IMR-90 (cell line): ENCODE results near the gene GATA6. TPM values are rescaled to one million over a fixed set of nuclear protein-coding genes. Genes with fewer than 3 reads are reported as not detected.

Source experiments
- ATAC-seq: fragments of 200-7000 bp; cut with Tn5 transposase; 2 replicates; pipeline ENCODE4 v1.9.1; 2020; ENCODE audit warnings: low read depth, mild to moderate bottlenecking, moderate library complexity
- BruUV-seq: library from RNA; stranded (reverse); fragments of 400-500 nt; replicated peaks from 2 replicates; lab custom pipeline; 2021; lab: Mats Ljungman, UMichigan
- CTCF ChIA-PET: fragments of 300-600 bp; formaldehyde crosslinking; extraction: SDS; loops from one replicate; lab custom pipeline; 2021; ENCODE audit warnings: antibody characterized with exemption; lab: Yijun Ruan, JAX
- POLR2A ChIA-PET: fragments of 300-600 bp; sonication (Branson Sonifier 250); formaldehyde crosslinking; loops from one replicate; lab custom pipeline; 2022; ENCODE audit warnings: antibody characterized with exemption; ENCODE audit not compliant: unreplicated experiment; lab: Charles Lee
- DNase-seq: peaks from one replicate; pipeline ENCODE4 v3.0.0; 2013
- H2AFZ ChIP-seq: replicated peaks from 2 replicates; pipeline ENCODE3; 2013; ENCODE audit warnings: low read length, mild to moderate bottlenecking; ENCODE audit not compliant: poor library complexity
- H2AK5ac ChIP-seq: 2 replicates; pipeline ENCODE4 v1.6.1; 2013; ENCODE audit warnings: low read depth, low read length, inconsistent platforms
- H2AK9ac ChIP-seq: replicated peaks from 2 replicates; pipeline ENCODE3; 2013; ENCODE audit warnings: mild to moderate bottlenecking, low read depth, low read length, moderate library complexity; ENCODE audit not compliant: poor library complexity
- H2BK120ac ChIP-seq: 2 replicates; pipeline ENCODE4 v1.6.1; 2013; ENCODE audit warnings: low read depth, low read length, inconsistent platforms
- H2BK15ac ChIP-seq: 3 replicates; pipeline ENCODE4 v1.6.1; 2013; ENCODE audit warnings: low read depth, low read length, inconsistent platforms
- H2BK20ac ChIP-seq: 2 replicates; pipeline ENCODE4 v1.6.1; 2013; ENCODE audit warnings: low read depth, mild to moderate bottlenecking, inconsistent platforms, low read length, moderate library complexity
- H2BK5ac ChIP-seq: 2 replicates; pipeline ENCODE4 v1.6.1; 2013; ENCODE audit warnings: mild to moderate bottlenecking, low read depth, low read length, inconsistent platforms; ENCODE audit not compliant: poor library complexity, severe bottlenecking
- H3K14ac ChIP-seq: replicated peaks from 2 replicates; pipeline ENCODE4 v1.6.1; 2013; ENCODE audit warnings: low read depth, low read length, inconsistent platforms
- H3K18ac ChIP-seq: 2 replicates; pipeline ENCODE4 v1.6.1; 2013; ENCODE audit warnings: low read depth, low read length, control low read depth
- H3K23ac ChIP-seq: 2 replicates; pipeline ENCODE4 v1.6.1; 2013; ENCODE audit warnings: low read depth, low read length, inconsistent platforms
- H3K27ac ChIP-seq: 2 replicates; pipeline ENCODE4 v1.5.1; 2013; ENCODE audit warnings: mild to moderate bottlenecking, control low read depth, low read length; ENCODE audit not compliant: insufficient read depth
- H3K27me3 ChIP-seq: 2 replicates; pipeline ENCODE4 v1.6.1; 2013; ENCODE audit warnings: low read length; ENCODE audit not compliant: control insufficient read depth, insufficient read depth
- H3K36me3 ChIP-seq: 2 replicates; pipeline ENCODE4 v1.6.1; 2013; ENCODE audit warnings: low read length, mixed read lengths; ENCODE audit not compliant: control insufficient read depth, insufficient read depth
- H3K4ac ChIP-seq: 2 replicates; pipeline ENCODE4 v1.6.1; 2013; ENCODE audit warnings: low read depth, low read length, inconsistent platforms
- H3K4me1 ChIP-seq: 2 replicates; pipeline ENCODE4 v1.6.1; 2013; ENCODE audit warnings: low read length, mixed read lengths; ENCODE audit not compliant: control insufficient read depth, insufficient read depth
- H3K4me2 ChIP-seq: 2 replicates; pipeline ENCODE4 v1.6.1; 2013; ENCODE audit warnings: low read depth, mild to moderate bottlenecking, control low read depth, low read length, moderate library complexity
- H3K4me3 ChIP-seq: 2 replicates; pipeline ENCODE4 v1.5.1; 2013; ENCODE audit warnings: low read depth, mild to moderate bottlenecking, control low read depth, low read length, moderate library complexity; ENCODE audit not compliant: insufficient read depth
- H3K56ac ChIP-seq: 2 replicates; pipeline ENCODE4 v1.6.1; 2013; ENCODE audit warnings: low read length, inconsistent platforms; ENCODE audit not compliant: insufficient read depth; ENCODE audit errors: extremely low read depth
- H3K79me1 ChIP-seq, 2 experiments: 2 replicates each; pipeline ENCODE4 v1.6.1; 2013; ENCODE audit warnings: low read length in 2 of 2, inconsistent platforms in 1 of 2, low read depth in 1 of 2
- H3K9ac ChIP-seq: 2 replicates; pipeline ENCODE4 v1.6.1; 2013; ENCODE audit warnings: low read depth, low read length, control low read depth
- H3K9me1 ChIP-seq: 2 replicates; pipeline ENCODE4 v1.6.1; 2013; ENCODE audit warnings: low read length, inconsistent platforms; ENCODE audit not compliant: insufficient read depth
- H3K9me3 ChIP-seq: 2 replicates; pipeline ENCODE4 v1.6.1; 2013; ENCODE audit warnings: low read length; ENCODE audit not compliant: control insufficient read depth, insufficient read depth
- H4K20me1 ChIP-seq: 2 replicates; pipeline ENCODE4 v1.6.1; 2013; ENCODE audit warnings: low read length, inconsistent platforms; ENCODE audit not compliant: insufficient read depth
- H4K5ac ChIP-seq: 2 replicates; pipeline ENCODE4 v1.6.1; 2013; ENCODE audit warnings: mild to moderate bottlenecking, low read depth, low read length, control low read depth
- H4K8ac ChIP-seq, 2 experiments: 2 replicates each; pipeline ENCODE4 v1.6.1; 2013; ENCODE audit warnings: low read depth in 2 of 2, low read length in 2 of 2, control low read depth in 1 of 2, inconsistent platforms in 1 of 2
- H4K91ac ChIP-seq: 2 replicates; pipeline ENCODE4 v1.6.1; 2013; ENCODE audit warnings: low read depth, low read length, inconsistent platforms; ENCODE audit not compliant: insufficient read depth
- CHD1 ChIP-seq: IDR thresholded peaks from 2 replicates; pipeline ENCODE4 v1.6.1; 2012; ENCODE audit warnings: low read depth, low read length, improper control_type of control experiment
- MAFK ChIP-seq: IDR thresholded peaks from 2 replicates; pipeline ENCODE4 v1.6.1; 2012; ENCODE audit warnings: low read depth, low read length, improper control_type of control experiment
- MAZ ChIP-seq: IDR thresholded peaks from 2 replicates; pipeline ENCODE4 v1.6.1; 2012; ENCODE audit warnings: low read depth, mild to moderate bottlenecking, low read length, improper control_type of control experiment, moderate library complexity, borderline replicate concordance
- RAD21 ChIP-seq: IDR thresholded peaks from 2 replicates; pipeline ENCODE4 v1.6.1; 2012; ENCODE audit warnings: low read length, improper control_type of control experiment
- WGBS, 2 experiments: methylation state at CpG; one replicate each; pipeline versions ENCODE4 v1.1.5 to v1.1.7; 2013; ENCODE audit warnings: missing lambda C conversion rate in 2 of 2; ENCODE audit not compliant: insufficient read length in 1 of 2; ENCODE audit errors: extremely low coverage in 2 of 2; 5-methylcytosine and 5-hydroxymethylcytosine counted together
- dilution Hi-C: fragments of 300-500 bp; cut with HindIII; formaldehyde crosslinking; loops from one replicate; pipeline ENCODE4 v1.14.3; 2018; ENCODE audit warnings: low sequenced_read_pairs; ENCODE audit not compliant: unreplicated experiment
- in situ Hi-C: fragments of 300-500 bp; cut with MboI; formaldehyde crosslinking; loops from 3 replicates; pipeline ENCODE4 v1.14.3; 2019; ENCODE audit warnings: low sequenced_read_pairs, inconsistent platforms, mixed read lengths
- intact Hi-C: fragments of 100-400 bp; cut with micrococcal nuclease; formaldehyde crosslinking; loops from 2 replicates; pipeline ENCODE4 v1.10.0; 2022
- polyA plus RNA-seq, 3 experiments: library from polyadenylated mRNA; depleted of rRNA; stranded (reverse); fragments of >200 nt; gene quantifications; 2 replicates each; pipeline ENCODE4 v1.2.3, GENCODE V29; 2012; ENCODE audit warnings: low replicate concordance in 1 of 3
- total RNA-seq: library from RNA; depleted of rRNA; stranded (reverse); fragments of >200 nt; gene quantifications from 2 replicates; pipeline ENCODE4 v1.2.3, GENCODE V29; 2012

Gene GATA6
- total and polyA plus RNA-seq, 2 of the 4 experiments (the other 2 are of a cell fraction), result 2.5 to 4.0 TPM

DNA sequence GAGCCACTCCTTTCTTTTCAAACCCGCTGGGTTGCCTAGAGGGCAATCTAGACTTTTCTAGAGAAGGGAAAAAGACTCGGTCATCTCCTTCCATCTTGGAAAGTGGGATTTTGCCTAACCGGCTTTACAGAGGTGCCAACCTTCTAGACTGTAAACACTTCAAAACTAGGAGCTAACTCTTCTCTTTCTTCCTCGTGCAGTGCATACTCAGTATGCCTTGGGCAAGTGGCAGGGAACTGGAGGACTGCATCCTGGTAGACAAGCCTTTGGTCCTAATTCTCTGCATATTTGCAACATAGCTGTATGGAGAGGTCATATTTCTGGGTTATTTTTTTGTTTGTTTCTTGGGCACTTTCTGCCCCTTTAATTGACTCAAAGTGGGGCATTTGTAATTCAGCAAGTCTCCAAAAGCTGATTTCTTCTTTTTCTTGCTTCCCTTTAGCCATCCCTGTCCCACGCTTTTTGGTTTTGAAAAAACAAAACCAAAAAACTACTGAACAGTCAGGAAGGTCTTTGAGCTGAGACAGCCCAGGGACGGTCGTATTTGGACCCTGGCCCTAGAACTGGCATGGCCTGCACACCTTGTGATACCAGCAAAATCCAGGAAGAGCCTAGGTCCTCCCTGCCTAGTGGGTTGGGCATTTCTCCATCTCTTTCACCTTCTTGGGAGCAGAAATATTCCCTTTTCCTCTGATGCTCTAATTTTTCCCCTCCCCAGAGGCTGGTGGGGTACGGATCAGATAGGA, 5.8 kb upstream of the GATA6 start:
- dilution Hi-C loops, result no loop called here
- peaks cover 14% of the 10 kb centered on the region for H3K9me3 ChIP-seq
- H2BK120ac ChIP-seq, result no peak overlapping the region
- H3K36me3 ChIP-seq, result no peaks in the 10 kb centered on the region
- H4K20me1 ChIP-seq, result peaks cover 18% of the 10 kb centered on the region; the same call in 1 of the 2 replicates
- no peak overlapping the region for H3K56ac ChIP-seq
- no peak overlapping the region for H3K4me3 ChIP-seq
- intact Hi-C loops, result no loop called here
- H2BK20ac ChIP-seq, result no peak overlapping the region
- H2AK5ac ChIP-seq, result no peak overlapping the region
- no peak overlapping the region for H3K27ac ChIP-seq
- H3K9ac ChIP-seq, result no peak overlapping the region
- WGBS, 2 experiments, result no CpG with 5 or more reads among the region's 8 CpGs
- H3K14ac ChIP-seq, result no peak overlapping the region
- no peak for TF ChIP-seq MAZ
- TF ChIP-seq MAFK, result no peak
- TF ChIP-seq RAD21, result no peak
- no peak for TF ChIP-seq CHD1
- no TSS peak for BruUV-seq
- POLR2A ChIA-PET, result no interaction called here
- H4K91ac ChIP-seq, result no peak overlapping the region
- no peaks in the 10 kb centered on the region for H3K9me1 ChIP-seq
- H2BK15ac ChIP-seq, result no peak overlapping the region
- no peaks in the 10 kb centered on the region for H3K4me1 ChIP-seq
- H3K23ac ChIP-seq, result no peak overlapping the region
- H3K79me1 ChIP-seq, result no peaks in the 10 kb centered on the region
- no peak overlapping the region for H2AK9ac ChIP-seq
- peaks cover 78% of the 10 kb centered on the region for H3K27me3 ChIP-seq
- DNase-seq (no peak), ATAC-seq (no peak)
- H3K4ac ChIP-seq, result no peak overlapping the region
- in situ Hi-C loops, result no loop called here
- no peak overlapping the region for H3K4me2 ChIP-seq
- no peak overlapping the region for H2BK5ac ChIP-seq
- no peak overlapping the region for H2AFZ ChIP-seq
- H4K8ac ChIP-seq, result no peak overlapping the region
- H4K5ac ChIP-seq, result no peak overlapping the region
- CTCF ChIA-PET, result no interaction called here
- H3K18ac ChIP-seq, result no peak overlapping the region
